Measurements from ENCODE around the gene HDAC11.

HDAC11 gene

GRCh38 chr3:13542142-13542541 lies 62.0 kb downstream of the HDAC11 start:
- H3K4me3 ChIP-seq (ENCODE audit: low read depth, low read length): no peak overlapping the region
- no peak for TF ChIP-seq CTCF (IDR thresholded peaks at IDR 0.05; ENCODE audit: low read depth, low read length)

- no peak overlapping the region for H3K4me3 ChIP-seq (ENCODE audit: low read depth, low read length)
- no peak for TF ChIP-seq CTCF (IDR thresholded peaks at IDR 0.05; ENCODE audit: low read depth, low read length)
Measured at GRCh38 chr3:13543253-13543652, 63.1 kb downstream of the HDAC11 start.

- H3K4me3 ChIP-seq (ENCODE audit: low read depth, low read length): no peak overlapping the region
- no peak for TF ChIP-seq CTCF (IDR thresholded peaks at IDR 0.05; ENCODE audit: low read depth, low read length)
Measured at GRCh38 chr3:13544293-13544831, 64.3 kb downstream of the HDAC11 start.

- H3K4me3 ChIP-seq (ENCODE audit: low read depth, low read length): no peak overlapping the region
- TF ChIP-seq CTCF (IDR thresholded peaks at IDR 0.05; ENCODE audit: low read depth, low read length): no peak
Measured at GRCh38 chr3:13544951-13545651, 65.0 kb downstream of the HDAC11 start.

GRCh38 chr3:13545952-13546454 lies 65.9 kb downstream of the HDAC11 start:
- no peak for TF ChIP-seq CTCF (IDR thresholded peaks at IDR 0.05; ENCODE audit: low read depth, low read length)

GRCh38 chr3:13546667-13547171 lies 66.6 kb downstream of the HDAC11 start:
- no peak for TF ChIP-seq CTCF (IDR thresholded peaks at IDR 0.05; ENCODE audit: low read depth, low read length)
- no peak overlapping the region for H3K4me3 ChIP-seq (ENCODE audit: low read depth, low read length)

More at GRCh38 chr3:13545952-13546454, 65.9 kb downstream of the HDAC11 start:
- no peak overlapping the region for H3K4me3 ChIP-seq (ENCODE audit: low read depth, low read length)

Measured in WI38 (cell line).